GM10248 (cell line): ENCODE measurements around the gene GDF15.

ENCODE experiments used
- CTCF ChIA-PET: fragments of 300-600 bp; sonication (Branson Sonifier 250); formaldehyde crosslinking; extraction: SDS; loops from one replicate; lab custom pipeline; 2021; ENCODE audit warnings: antibody characterized with exemption; lab: Yijun Ruan, JAX
- POLR2A ChIA-PET: fragments of 350-650 bp; sonication (Branson Sonifier 250); formaldehyde crosslinking; extraction: SDS; loops from one replicate; lab custom pipeline; 2020; ENCODE audit warnings: antibody characterized with exemption; lab: Yijun Ruan, JAX
- DNase-seq: peaks from one replicate; pipeline ENCODE4 v3.0.0; 2012; ENCODE audit errors: extremely low spot score
- CTCF ChIP-seq: IDR thresholded peaks from 2 replicates; pipeline ENCODE4 v1.5.1; 2012; ENCODE audit warnings: mild to moderate bottlenecking, low read depth; ENCODE audit errors: extremely low read depth, missing control alignments, control extremely low read depth

Gene GDF15

GRCh38 chr19:18433735-18434398 lies 47.9 kb downstream of the GDF15 start:
- CTCF ChIA-PET = interaction anchor here (0.9 to 1.0 kb wide), 3 partner anchors 15 to 111 kb away, joined by 3 to 4 read pairs (median 3); partner anchors contain the start of genes LSM4 and SSBP4
- DNase-seq = no peak
- TF ChIP-seq CTCF = no peak
- POLR2A ChIA-PET = no interaction called here

DNA sequence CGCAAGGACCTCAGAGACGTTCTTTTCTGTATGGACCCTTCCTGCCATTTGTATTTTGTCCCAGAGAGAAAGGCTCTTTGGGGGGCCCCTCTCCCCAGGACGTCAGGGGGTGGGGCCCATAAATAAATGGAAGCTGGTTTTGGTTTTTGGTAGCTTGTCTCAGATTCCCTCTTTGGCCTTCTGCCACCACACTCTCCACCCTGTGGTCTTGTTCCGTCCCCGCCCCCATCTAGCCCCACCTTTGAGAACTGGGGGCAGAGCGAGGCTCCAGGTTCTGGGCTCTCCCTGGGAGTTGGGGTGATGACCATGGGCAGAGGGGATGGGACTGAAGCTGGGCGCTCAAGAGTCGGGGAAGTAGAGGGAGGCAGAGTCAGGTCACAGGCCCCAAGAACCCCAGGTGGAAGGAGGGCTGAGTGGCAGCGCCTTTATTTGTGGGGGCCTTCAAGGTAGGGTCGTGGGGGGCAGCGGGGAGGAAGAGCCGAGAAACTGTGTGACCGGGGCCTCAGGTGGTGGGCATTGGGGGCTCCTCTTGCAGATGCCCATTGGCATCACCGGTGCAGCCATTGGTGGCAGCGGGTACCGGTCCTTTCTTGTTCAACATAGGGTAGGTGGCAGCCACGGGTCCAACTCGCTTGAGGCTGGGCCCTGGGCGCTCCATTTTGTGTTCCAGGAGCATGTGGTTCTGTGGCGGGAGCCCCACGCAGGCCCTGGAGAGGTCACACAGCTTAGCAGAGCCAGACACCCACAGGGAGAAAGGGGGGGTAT lies 48.6 kb downstream of the GDF15 start:
- POLR2A ChIA-PET = no interaction called here
- DNase-seq = no peak
- CTCF ChIA-PET = interaction anchor here (0.7 to 1.0 kb wide), 4 partner anchors 12 to 112 kb away, joined by 3 to 4 read pairs (median 3); partner anchors contain the start of genes LSM4 and SSBP4
- TF ChIP-seq CTCF = no peak

DNA sequence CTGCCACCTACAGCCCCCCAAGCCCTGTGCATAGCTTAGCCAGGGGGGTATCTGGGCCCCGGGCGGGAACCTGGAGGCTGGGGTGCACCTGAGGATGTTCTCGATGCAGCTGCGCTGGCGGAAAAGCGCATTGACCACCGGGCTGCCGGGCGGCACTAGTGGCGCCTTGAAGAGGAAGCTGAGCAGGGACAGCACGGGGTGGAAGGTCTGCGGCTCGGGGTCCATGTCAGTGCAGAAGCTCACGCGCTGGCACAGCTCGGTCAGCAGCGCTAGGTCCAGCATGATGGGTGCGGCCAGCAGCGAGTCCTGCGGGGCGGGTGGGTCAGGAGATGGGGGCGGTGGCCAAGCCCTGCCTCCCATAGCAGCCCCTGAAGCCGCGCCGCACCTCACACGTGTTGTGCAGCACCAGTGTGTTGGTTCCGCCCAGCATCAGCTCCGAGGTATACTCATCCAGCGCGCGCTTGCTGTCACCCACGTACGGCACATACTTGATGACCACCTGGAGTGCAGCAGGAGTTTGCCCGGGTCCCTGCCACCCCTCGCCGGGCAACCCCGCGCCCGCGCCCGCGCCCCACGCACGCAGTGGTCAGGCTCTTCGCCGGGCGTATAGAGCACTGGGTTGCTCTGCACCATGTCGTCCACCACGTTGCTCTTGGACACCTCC lies 49.4 kb downstream of the GDF15 start:
- TF ChIP-seq CTCF = no peak
- ChIA-PET POLR2A (no interaction called here), CTCF (interaction anchor here (0.7 to 1.0 kb wide), 3 partner anchors 13 to 16 kb away, joined by 3 to 5 read pairs (median 4); partner anchors contain the start of gene SSBP4)
- DNase-seq = no peak

DNA sequence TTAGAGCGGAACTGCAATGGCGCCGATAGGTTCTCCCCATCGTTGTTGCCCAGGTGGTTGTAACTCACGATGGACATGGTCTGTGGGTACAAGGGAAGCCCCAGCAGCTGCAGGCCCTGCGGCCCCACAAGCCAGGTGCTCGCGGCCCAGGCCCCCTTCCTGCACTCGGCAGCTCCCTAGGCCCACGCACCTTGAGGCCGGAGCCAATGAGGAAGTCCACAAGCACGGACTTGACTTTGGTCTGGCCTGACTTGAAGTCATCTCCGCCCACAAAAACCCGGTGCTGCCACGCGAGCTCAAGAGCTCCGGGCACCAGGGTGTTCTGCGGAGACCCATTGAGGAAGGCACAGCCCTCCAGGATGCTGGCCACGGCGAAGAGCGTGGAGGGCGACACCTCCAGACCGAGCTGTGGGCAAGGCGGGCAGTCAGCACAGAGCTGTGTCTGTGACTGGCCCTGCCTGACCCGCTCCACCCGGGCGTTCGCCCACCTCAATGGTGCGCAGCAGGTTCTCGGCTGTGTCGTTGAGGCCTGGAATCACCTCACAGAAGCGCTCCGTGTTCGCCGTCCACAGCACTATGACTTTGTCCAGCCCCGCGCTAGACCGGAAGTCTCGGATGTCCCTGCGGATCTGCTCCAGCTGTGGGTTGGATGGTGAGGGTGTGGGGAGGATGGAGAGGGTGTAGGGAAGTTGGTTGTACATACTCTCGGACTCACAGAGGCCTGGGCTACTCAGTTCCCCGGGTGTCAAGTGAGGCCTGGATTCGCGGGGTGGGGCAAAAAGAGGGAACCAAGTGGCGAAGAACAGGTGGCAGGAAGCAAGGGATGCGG lies 50.1 kb downstream of the GDF15 start:
- TF ChIP-seq CTCF = no peak
- CTCF ChIA-PET = interaction anchor here (1.0 to 1.6 kb wide), 3 partner anchors 10 to 15 kb away, joined by 4 to 5 read pairs (median 5); no protein-coding TSS in a partner anchor
- POLR2A ChIA-PET = no interaction called here
- DNase-seq = no peak

GRCh38 chr19:18436671-18437490 lies 50.9 kb downstream of the GDF15 start:
- no peak for TF ChIP-seq CTCF
- POLR2A ChIA-PET = interaction anchor here (0.7 kb wide), 1 partner anchor 22 kb away, joined by 3 read pairs; no protein-coding TSS in a partner anchor
- DNase-seq = peak; percentile 93
- CTCF ChIA-PET = interaction anchor here (1.4 to 1.6 kb wide), 2 partner anchors 11 to 14 kb away, joined by 4 to 5 read pairs; no protein-coding TSS in a partner anchor
